Fibroblast of lung (primary cell): ENCODE results near the gene KIAA1217.

ENCODE experiments used
- EZH2 ChIP-seq: IDR thresholded peaks from 2 replicates; pipeline ENCODE4 v1.5.1; 2012; ENCODE audit warnings: low read length, control low read depth, mild to moderate bottlenecking; ENCODE audit errors: missing control alignments
- TF ChIP-seq, protein P1 (sequence below), 2 donors: IDR thresholded peaks in 1 of 2; conservative IDR thresholded peaks in 1 of 2; 1 replicate in 1 of 2; 2 replicates in 1 of 2; pipeline ENCODE4 v1.5.1; 2011 to 2012; ENCODE audit warnings: low read length in 2 of 2, control low read depth in 1 of 2, inconsistent platforms in 1 of 2, low read depth in 1 of 2, mild to moderate bottlenecking in 1 of 2

DNA sequence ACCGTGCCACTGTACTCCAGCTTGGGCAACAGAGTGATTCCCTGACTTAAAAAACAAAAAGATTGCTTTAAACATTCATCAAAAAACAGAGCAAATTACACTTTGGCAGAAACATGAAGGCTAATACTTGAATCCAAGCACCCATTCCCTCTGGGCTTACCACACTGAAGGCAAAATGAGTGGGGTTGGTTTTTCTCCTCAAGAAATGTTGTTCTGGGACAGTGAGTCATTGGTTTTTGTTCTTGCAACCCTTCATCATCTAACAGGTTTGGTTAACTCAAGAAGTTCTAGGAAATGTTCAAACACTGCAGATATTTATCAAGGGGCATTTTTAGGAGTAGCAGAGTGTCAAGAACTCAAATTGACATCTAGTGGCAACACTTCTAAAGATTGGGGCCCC, 60.5 kb downstream of the KIAA1217 start:
- TF ChIP-seq, protein P1, sequence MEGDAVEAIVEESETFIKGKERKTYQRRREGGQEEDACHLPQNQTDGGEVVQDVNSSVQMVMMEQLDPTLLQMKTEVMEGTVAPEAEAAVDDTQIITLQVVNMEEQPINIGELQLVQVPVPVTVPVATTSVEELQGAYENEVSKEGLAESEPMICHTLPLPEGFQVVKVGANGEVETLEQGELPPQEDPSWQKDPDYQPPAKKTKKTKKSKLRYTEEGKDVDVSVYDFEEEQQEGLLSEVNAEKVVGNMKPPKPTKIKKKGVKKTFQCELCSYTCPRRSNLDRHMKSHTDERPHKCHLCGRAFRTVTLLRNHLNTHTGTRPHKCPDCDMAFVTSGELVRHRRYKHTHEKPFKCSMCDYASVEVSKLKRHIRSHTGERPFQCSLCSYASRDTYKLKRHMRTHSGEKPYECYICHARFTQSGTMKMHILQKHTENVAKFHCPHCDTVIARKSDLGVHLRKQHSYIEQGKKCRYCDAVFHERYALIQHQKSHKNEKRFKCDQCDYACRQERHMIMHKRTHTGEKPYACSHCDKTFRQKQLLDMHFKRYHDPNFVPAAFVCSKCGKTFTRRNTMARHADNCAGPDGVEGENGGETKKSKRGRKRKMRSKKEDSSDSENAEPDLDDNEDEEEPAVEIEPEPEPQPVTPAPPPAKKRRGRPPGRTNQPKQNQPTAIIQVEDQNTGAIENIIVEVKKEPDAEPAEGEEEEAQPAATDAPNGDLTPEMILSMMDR (conservative IDR thresholded peaks at IDR 0.05 in 1 of 2, IDR thresholded peaks at IDR 0.05 in 1 of 2; ENCODE audit: low read depth in 1 of 2, low read length in 2 of 2) = no peak
- no peak for TF ChIP-seq EZH2
